Trophoblast cell (in vitro differentiated cells and primary cell): ENCODE measurements around the gene TMEM272.

ENCODE experiments used
- DNase-seq, 2 donors: peaks; one replicate each; pipeline ENCODE4 v3.0.0-alpha.2; 2016
- H2AFZ ChIP-seq: 2 replicates; pipeline ENCODE4 v1.6.1; 2013; ENCODE audit warnings: low read length, moderate library complexity, mild to moderate bottlenecking; ENCODE audit not compliant: insufficient read depth, poor library complexity
- H2AK5ac ChIP-seq: 2 replicates; pipeline ENCODE4 v1.6.1; 2013; ENCODE audit warnings: mild to moderate bottlenecking, low read length
- H2BK120ac ChIP-seq: 2 replicates; pipeline ENCODE4 v1.6.1; 2013; ENCODE audit warnings: low read length, mild to moderate bottlenecking, moderate library complexity; ENCODE audit not compliant: insufficient read depth, poor library complexity
- H2BK12ac ChIP-seq: 2 replicates; pipeline ENCODE4 v1.6.1; 2013; ENCODE audit warnings: mild to moderate bottlenecking, low read length, moderate library complexity
- H2BK5ac ChIP-seq: 2 replicates; pipeline ENCODE4 v1.6.1; 2013; ENCODE audit warnings: low read length, low read depth, moderate library complexity, mild to moderate bottlenecking; ENCODE audit not compliant: poor library complexity
- H3K14ac ChIP-seq: 2 replicates; pipeline ENCODE4 v1.6.1; 2013; ENCODE audit warnings: mild to moderate bottlenecking, low read length
- H3K18ac ChIP-seq: 2 replicates; pipeline ENCODE4 v1.6.1; 2013; ENCODE audit warnings: mild to moderate bottlenecking, low read length
- H3K23ac ChIP-seq: 2 replicates; pipeline ENCODE4 v1.6.1; 2013; ENCODE audit warnings: low read length
- H3K27ac ChIP-seq: 2 replicates; pipeline ENCODE4 v1.5.1; 2013; ENCODE audit warnings: low read depth, mild to moderate bottlenecking, inconsistent platforms, low read length, moderate library complexity
- H3K27me3 ChIP-seq: 2 replicates; pipeline ENCODE4 v1.6.1; 2013; ENCODE audit warnings: inconsistent platforms, mild to moderate bottlenecking, low read length, moderate library complexity; ENCODE audit not compliant: insufficient read depth
- H3K36me3 ChIP-seq, 2 experiments: 1 replicate in 1 of 2; 2 replicates in 1 of 2; pipeline ENCODE4 v1.6.1; 2013; ENCODE audit warnings: low read length in 2 of 2, mild to moderate bottlenecking in 2 of 2, moderate library complexity in 1 of 2; ENCODE audit not compliant: insufficient read depth in 2 of 2, control insufficient read depth in 1 of 2
- H3K4ac ChIP-seq: 2 replicates; pipeline ENCODE4 v1.6.1; 2013; ENCODE audit warnings: low read depth, mild to moderate bottlenecking, low read length, moderate library complexity
- H3K4me1 ChIP-seq, 2 experiments: 1 replicate in 1 of 2; 2 replicates in 1 of 2; pipeline ENCODE4 v1.6.1; 2013; ENCODE audit warnings: low read length in 2 of 2, mild to moderate bottlenecking in 2 of 2, moderate library complexity in 1 of 2; ENCODE audit not compliant: insufficient read depth in 2 of 2, control insufficient read depth in 1 of 2
- H3K4me2 ChIP-seq: 2 replicates; pipeline ENCODE4 v1.6.1; 2013; ENCODE audit warnings: inconsistent platforms, mild to moderate bottlenecking, low read length, moderate library complexity
- H3K4me3 ChIP-seq: 2 replicates; pipeline ENCODE4 v1.5.1; 2013; ENCODE audit warnings: mild to moderate bottlenecking, low read depth, low read length, inconsistent platforms
- H3K79me1 ChIP-seq: one replicate; pipeline ENCODE4 v1.6.1; 2013; ENCODE audit warnings: low read length
- H3K79me2 ChIP-seq: 2 replicates; pipeline ENCODE4 v1.6.1; 2013; ENCODE audit warnings: low read length, mild to moderate bottlenecking; ENCODE audit not compliant: control insufficient read depth, insufficient read depth, poor library complexity
- H3K9ac ChIP-seq: 2 replicates; pipeline ENCODE4 v1.6.1; 2013; ENCODE audit warnings: mild to moderate bottlenecking, low read length
- H3K9me3 ChIP-seq: 2 replicates; pipeline ENCODE4 v1.6.1; 2013; ENCODE audit warnings: low read depth, mild to moderate bottlenecking, control low read depth, inconsistent platforms, low read length; ENCODE audit not compliant: insufficient read depth
- H4K12ac ChIP-seq: 2 replicates; pipeline ENCODE4 v1.6.1; 2013; ENCODE audit warnings: low read depth, mild to moderate bottlenecking, low read length, moderate library complexity
- H4K8ac ChIP-seq: 2 replicates; pipeline ENCODE4 v1.6.1; 2013; ENCODE audit warnings: low read depth, mild to moderate bottlenecking, low read length, moderate library complexity
- H4K91ac ChIP-seq: one replicate; pipeline ENCODE4 v1.6.1; 2013; ENCODE audit warnings: low read depth, mild to moderate bottlenecking, low read length, moderate library complexity
- WGBS: extraction: QIAGEN DNeasy Blood & Tissue Kit; methylation state at CpG from one replicate; pipeline ENCODE4 v1.1.7; 2013; ENCODE audit warnings: missing lambda C conversion rate; ENCODE audit not compliant: insufficient read length, insufficient coverage; ENCODE audit errors: extremely low coverage; 5-methylcytosine and 5-hydroxymethylcytosine counted together

Gene TMEM272

DNA sequence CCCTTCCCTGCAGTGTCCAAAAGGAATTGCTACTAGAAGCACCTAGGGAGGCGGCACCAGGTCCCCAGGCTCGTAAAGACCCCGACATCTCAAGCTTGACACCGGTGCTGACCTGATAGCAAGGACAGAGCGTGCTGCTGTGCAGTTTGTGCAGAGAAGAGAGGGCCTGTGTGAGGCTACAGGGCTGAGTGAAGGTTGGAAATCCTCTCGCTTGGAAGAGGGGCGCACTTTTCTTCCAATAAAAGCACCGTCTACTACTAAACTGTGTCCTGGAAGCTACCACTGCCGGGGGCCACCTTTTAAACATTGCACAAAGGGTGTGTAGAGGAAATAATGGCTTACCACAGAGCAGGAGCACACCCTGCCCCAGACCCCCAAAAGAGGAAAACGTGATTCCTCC is 11.0 kb downstream of the TMEM272 start:
- Histone ChIP-seq H3K36me3 (no peaks in the 10 kb centered on the region), H3K4me2 (no peak overlapping the region), H4K91ac (no peak overlapping the region), H3K4ac (no peak overlapping the region), H3K27ac (no peak overlapping the region), H3K79me2 (no peaks in the 10 kb centered on the region), H3K18ac (no peak overlapping the region), H3K14ac (no peak overlapping the region), H3K9ac (no peak overlapping the region), H2AK5ac (no peak overlapping the region), H3K27me3 (no peaks in the 10 kb centered on the region), H2AFZ (no peak overlapping the region), H2BK120ac (no peak overlapping the region), H3K23ac (no peak overlapping the region), H3K4me3 (no peak overlapping the region), H2BK5ac (no peak overlapping the region), H3K9me3 (no peaks in the 10 kb centered on the region), H3K4me1 (no peaks in the 10 kb centered on the region), H4K12ac (no peak overlapping the region), H4K8ac (no peak overlapping the region), H3K79me1 (no peaks in the 10 kb centered on the region), H2BK12ac (no peak overlapping the region)
- WGBS = no CpG with 5 or more reads among the region's 10 CpGs
- DNase-seq = no peak

DNA sequence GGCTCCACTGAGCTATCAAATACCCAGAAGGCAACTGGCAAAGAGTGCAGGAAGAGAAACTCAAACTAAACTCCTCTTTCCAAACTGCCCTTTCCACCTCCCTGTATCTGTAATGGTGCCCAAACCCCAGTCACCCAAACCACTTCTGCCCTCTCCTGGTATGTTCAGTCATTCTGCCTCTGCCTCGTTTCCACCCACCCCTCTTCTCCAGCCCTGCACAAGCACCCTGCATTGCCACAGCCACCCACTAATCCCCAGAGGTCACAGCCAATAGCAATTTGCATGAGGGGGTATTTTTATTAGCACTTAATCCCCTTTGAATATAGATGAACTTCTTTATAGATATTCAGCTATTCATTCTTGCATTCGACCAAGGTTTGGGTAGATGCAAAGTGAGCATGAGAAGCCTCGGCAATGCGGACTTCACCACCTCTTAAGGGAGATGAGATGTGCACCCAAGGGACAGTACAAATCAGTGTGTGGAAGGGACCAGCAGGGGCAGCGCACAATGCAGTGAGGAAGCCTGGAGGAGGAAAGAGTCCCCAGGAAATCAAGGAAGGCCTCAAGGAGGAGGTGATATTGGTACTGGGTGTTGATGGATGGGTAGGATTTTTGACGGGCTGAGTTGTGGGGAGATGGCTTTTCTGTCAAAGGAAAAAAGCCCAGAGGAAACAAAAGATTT is 12.4 kb downstream of the TMEM272 start:
- Histone ChIP-seq H3K27ac (no peak overlapping the region), H3K18ac (no peak overlapping the region), H2BK5ac (no peak overlapping the region), H3K4ac (no peak overlapping the region), H2AK5ac (no peak overlapping the region), H3K14ac (no peak overlapping the region), H3K79me1 (no peaks in the 10 kb centered on the region), H4K12ac (no peak overlapping the region), H3K4me3 (no peak overlapping the region), H3K9me3 (no peaks in the 10 kb centered on the region), H3K36me3 (no peaks in the 10 kb centered on the region), H3K27me3 (no peaks in the 10 kb centered on the region), H2BK12ac (no peak overlapping the region), H3K4me2 (no peak overlapping the region), H2AFZ (no peak overlapping the region), H3K4me1 (no peaks in the 10 kb centered on the region), H3K23ac (no peak overlapping the region), H4K91ac (no peak overlapping the region), H2BK120ac (no peak overlapping the region), H4K8ac (no peak overlapping the region), H3K9ac (no peak overlapping the region), H3K79me2 (no peaks in the 10 kb centered on the region)
- no peak for DNase-seq
- no CpG with 5 or more reads among the region's 6 CpGs for WGBS

DNA sequence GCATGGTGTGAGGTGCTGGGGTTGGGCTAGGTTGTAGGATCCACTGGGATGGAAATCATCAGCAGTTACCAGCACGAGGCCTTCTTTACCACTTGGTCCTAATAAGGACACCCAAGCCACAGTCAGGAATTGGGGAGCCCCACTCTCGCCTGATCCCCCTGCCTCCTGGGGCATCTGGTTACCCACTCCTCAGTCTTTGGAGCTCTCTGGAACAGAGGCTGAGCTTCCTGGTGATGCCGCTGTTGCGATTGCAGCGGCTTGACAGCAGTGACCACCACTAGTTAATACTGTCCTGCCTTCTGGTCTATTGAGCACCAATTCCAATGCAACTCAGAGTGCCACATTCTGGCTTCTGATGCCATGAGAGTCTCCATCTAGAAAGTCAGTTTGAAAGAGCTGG is 13.5 kb downstream of the TMEM272 start:
- H3K79me1 ChIP-seq = no peaks in the 10 kb centered on the region
- H3K36me3 ChIP-seq = no peaks in the 10 kb centered on the region
- H3K4me2 ChIP-seq = no peak overlapping the region
- no peak overlapping the region for H2BK5ac ChIP-seq
- no peak overlapping the region for H4K91ac ChIP-seq
- H3K9me3 ChIP-seq = no peaks in the 10 kb centered on the region
- H3K23ac ChIP-seq = no peak overlapping the region
- no CpG with 5 or more reads among the region's 5 CpGs for WGBS
- no peak overlapping the region for H3K18ac ChIP-seq
- no peak overlapping the region for H2AK5ac ChIP-seq
- no peaks in the 10 kb centered on the region for H3K79me2 ChIP-seq
- no peaks in the 10 kb centered on the region for H3K27me3 ChIP-seq
- no peak overlapping the region for H4K8ac ChIP-seq
- H2BK120ac ChIP-seq = no peak overlapping the region
- no peak for DNase-seq
- H3K4ac ChIP-seq = no peak overlapping the region
- no peak overlapping the region for H3K27ac ChIP-seq
- no peak overlapping the region for H3K4me3 ChIP-seq
- H3K4me1 ChIP-seq = no peaks in the 10 kb centered on the region
- no peak overlapping the region for H2AFZ ChIP-seq
- H4K12ac ChIP-seq = no peak overlapping the region
- no peak overlapping the region for H3K9ac ChIP-seq
- no peak overlapping the region for H3K14ac ChIP-seq
- no peak overlapping the region for H2BK12ac ChIP-seq

DNA sequence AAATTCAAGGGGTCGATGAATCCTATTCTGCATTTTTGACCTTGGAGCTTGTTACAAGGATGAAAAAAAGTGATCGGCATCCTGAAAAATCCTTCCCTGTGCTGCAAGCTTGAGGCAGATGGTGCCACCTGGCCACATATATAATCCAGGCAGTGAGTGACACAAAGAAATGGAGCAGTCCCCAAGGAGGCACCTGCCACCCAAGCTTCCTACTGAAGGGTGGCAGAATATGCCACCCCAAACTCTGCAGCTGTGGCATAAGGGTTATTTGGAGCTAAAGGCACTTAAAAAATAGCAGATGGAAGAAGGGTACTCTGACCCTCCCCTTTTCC is 15.4 kb downstream of the TMEM272 start:
- no peaks in the 10 kb centered on the region for H3K79me1 ChIP-seq
- no peak overlapping the region for H3K18ac ChIP-seq
- H3K4me1 ChIP-seq = no peaks in the 10 kb centered on the region
- H3K23ac ChIP-seq = no peak overlapping the region
- H3K4me2 ChIP-seq = no peak overlapping the region
- no peaks in the 10 kb centered on the region for H3K9me3 ChIP-seq
- H2AFZ ChIP-seq = no peak overlapping the region
- H3K9ac ChIP-seq = no peak overlapping the region
- H3K4ac ChIP-seq = no peak overlapping the region
- H3K14ac ChIP-seq = no peak overlapping the region
- no peak overlapping the region for H2BK5ac ChIP-seq
- H3K27me3 ChIP-seq = no peaks in the 10 kb centered on the region
- no peak overlapping the region for H2BK12ac ChIP-seq
- H3K27ac ChIP-seq = no peak overlapping the region
- no peak for DNase-seq
- no peak overlapping the region for H4K91ac ChIP-seq
- no peaks in the 10 kb centered on the region for H3K79me2 ChIP-seq
- H2AK5ac ChIP-seq = no peak overlapping the region
- H2BK120ac ChIP-seq = no peak overlapping the region
- no peak overlapping the region for H4K8ac ChIP-seq
- H4K12ac ChIP-seq = no peak overlapping the region
- no peaks in the 10 kb centered on the region for H3K36me3 ChIP-seq
- no CpG with 5 or more reads among the region's 2 CpGs for WGBS
- no peak overlapping the region for H3K4me3 ChIP-seq
